HFF-Myc (cell line): Measurements from ENCODE around the gene TRAIP.
A peak's percentile ranks its signal among the peaks of the same experiment; 100 is the strongest.
"Not testable (repeated sequence)": the region's sequence is repeated elsewhere in the genome, so short reads cannot be mapped to it uniquely, and the experiment has no call there.

Source experiments
- DNase-seq: peaks from one replicate; pipeline ENCODE4 v3.0.0-alpha.2; 2011; ENCODE audit warnings: low read depth; ENCODE audit errors: extremely low read depth
- H3K4me3 ChIP-seq: replicated peaks from 2 replicates; pipeline ENCODE4 v1.5.1; 2011; ENCODE audit warnings: low read depth, mild to moderate bottlenecking, control low read depth, low read length
- TF ChIP-seq, protein P1 (sequence below): IDR thresholded peaks from 2 replicates; pipeline ENCODE4 v1.5.1; 2012; ENCODE audit warnings: mild to moderate bottlenecking, low read depth, low read length, control low read depth; ENCODE audit errors: missing control alignments

Gene TRAIP, protein sequence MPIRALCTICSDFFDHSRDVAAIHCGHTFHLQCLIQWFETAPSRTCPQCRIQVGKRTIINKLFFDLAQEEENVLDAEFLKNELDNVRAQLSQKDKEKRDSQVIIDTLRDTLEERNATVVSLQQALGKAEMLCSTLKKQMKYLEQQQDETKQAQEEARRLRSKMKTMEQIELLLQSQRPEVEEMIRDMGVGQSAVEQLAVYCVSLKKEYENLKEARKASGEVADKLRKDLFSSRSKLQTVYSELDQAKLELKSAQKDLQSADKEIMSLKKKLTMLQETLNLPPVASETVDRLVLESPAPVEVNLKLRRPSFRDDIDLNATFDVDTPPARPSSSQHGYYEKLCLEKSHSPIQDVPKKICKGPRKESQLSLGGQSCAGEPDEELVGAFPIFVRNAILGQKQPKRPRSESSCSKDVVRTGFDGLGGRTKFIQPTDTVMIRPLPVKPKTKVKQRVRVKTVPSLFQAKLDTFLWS

DNA sequence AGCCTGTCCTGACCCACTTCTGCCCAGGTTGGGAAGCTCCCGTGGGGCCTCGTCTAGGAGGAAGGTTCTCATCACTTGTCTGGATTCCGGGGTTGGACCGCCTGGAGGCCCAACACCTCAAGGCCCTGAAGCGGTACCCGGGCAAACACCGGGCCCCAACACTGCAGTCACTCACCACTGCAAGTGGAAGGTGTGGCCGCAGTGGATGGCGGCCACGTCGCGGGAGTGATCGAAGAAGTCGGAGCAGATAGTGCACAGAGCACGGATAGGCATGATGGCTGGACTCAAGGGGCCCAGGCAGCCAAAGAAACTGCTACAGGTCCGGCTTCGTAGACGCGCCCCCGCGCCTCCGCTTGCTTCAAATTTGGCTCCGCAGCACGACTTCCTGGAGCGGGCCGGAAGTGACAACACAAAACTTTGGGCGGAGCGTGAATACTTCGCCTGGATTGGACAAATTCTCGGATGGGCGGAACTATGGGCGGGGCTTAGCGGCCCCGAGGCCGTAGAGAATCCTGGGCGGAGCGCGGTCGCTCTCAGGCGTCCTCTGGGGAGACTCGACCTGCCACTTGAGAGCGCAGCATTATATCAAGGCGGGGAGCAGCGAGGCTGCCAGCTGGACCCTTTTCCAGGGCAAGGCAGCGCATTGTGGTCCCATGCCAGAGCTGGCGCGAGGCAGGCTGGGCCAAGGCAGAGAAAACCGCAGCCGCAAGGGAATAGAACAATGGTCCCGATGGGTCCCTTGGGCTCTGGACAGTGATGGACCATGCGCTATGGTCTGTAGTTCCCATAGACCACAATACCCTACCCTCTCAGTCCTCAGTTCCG lies at the start of gene TRAIP:
Gene TRAIP (minus strand): TSS at position 384 of the 825 bp plus-strand sequence. CDS start 111 bp downstream, at position 273.
- TF ChIP-seq, protein P1, sequence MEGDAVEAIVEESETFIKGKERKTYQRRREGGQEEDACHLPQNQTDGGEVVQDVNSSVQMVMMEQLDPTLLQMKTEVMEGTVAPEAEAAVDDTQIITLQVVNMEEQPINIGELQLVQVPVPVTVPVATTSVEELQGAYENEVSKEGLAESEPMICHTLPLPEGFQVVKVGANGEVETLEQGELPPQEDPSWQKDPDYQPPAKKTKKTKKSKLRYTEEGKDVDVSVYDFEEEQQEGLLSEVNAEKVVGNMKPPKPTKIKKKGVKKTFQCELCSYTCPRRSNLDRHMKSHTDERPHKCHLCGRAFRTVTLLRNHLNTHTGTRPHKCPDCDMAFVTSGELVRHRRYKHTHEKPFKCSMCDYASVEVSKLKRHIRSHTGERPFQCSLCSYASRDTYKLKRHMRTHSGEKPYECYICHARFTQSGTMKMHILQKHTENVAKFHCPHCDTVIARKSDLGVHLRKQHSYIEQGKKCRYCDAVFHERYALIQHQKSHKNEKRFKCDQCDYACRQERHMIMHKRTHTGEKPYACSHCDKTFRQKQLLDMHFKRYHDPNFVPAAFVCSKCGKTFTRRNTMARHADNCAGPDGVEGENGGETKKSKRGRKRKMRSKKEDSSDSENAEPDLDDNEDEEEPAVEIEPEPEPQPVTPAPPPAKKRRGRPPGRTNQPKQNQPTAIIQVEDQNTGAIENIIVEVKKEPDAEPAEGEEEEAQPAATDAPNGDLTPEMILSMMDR = no peak
- H3K4me3 ChIP-seq = peak within 1 kb of the TSS; percentile 94
- DNase-seq = peak; percentile 85

GRCh38 chr3:49904448-49904847 lies 48.1 kb upstream of the TRAIP start:
- not testable (repeated sequence) for DNase-seq, H3K4me3 ChIP-seq

DNA sequence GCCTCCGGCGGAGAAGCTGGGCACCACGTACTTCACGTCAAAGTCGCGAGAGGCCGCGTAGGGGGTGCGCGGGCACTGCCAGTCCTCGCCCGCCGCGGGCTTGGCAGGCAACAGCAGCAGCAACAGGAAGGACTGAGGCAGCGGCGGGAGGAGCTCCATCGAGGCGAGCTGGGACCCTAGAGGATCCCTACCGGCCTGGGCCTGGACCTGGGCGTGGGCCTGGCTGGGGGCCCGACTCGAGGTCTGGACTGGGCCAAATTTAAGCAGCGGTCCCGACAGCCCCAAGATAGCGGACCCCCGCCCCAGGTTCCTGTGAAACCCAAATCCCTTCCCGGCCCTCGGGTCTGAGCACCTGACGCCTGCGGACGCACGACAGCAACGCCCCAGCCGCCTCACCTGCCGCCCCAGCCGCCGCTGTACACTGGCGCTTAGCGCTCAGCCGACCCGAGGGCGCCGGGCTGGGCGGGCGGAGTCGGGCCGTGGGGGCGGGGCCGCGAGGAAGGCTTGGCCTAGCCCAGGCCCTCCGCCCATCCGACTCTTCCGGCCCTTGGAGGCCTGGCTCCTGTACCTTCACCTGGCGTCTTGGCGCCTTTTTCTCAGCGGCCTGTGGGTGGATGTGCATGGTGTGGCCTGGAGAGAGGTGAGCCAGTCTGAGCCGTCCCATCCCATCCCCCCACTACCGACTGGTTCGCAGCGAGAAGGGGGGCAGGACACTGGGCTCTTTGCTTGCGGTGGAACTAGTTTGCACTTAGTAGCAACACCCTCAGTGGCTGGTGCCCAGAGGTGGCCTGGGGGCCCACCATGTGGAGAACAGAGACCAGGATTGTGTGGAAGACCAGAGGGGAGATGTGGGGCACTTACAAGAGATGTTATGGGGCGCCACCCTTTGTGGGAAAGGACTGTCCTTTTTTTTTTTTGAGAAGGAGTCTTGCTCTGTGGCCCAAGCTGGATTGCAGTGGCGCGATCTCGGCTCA lies 47.4 kb upstream of the TRAIP start, which contains the start of gene MST1R:
Gene MST1R (minus strand): TSS at position 423 of the 974 bp plus-strand sequence. CDS start 264 bp downstream, at position 159.
- no peak within 1 kb of the TSS for H3K4me3 ChIP-seq
- TF ChIP-seq, protein P1 = no peak
- DNase-seq = no peak

- no peak for DNase-seq
- no peak overlapping the region for H3K4me3 ChIP-seq
- TF ChIP-seq, protein P1 = no peak
These were observed 46.4 kb upstream of the TRAIP start for GRCh38 chr3:49902511-49903345.

- TF ChIP-seq, protein P1 = no peak
- no peak overlapping the region for H3K4me3 ChIP-seq
- DNase-seq = no peak
These were observed 45.3 kb upstream of the TRAIP start for GRCh38 chr3:49901366-49902339.
